DMS 273 treated with DMSO at 0.1 percent for 48 hours (cell line): ENCODE measurements around the gene SLC35C1.

ENCODE experiments used
- DNase-seq: peaks from one replicate; lab custom pipeline; 2025; lab: John Stamatoyannopoulos, UW

SLC35C1 gene

GRCh38 chr11:45846974-45847910 lies 42.3 kb downstream of the SLC35C1 start, which contains the start of gene CRY2:
Gene CRY2, plus strand, starts transcription at chr11:45847475. Its CDS starts 16 bp downstream, at chr11:45847491.
- DNase-seq = peak; percentile 75

- no peak for DNase-seq
Observed at GRCh38 chr11:45847911-45848316, 43.0 kb downstream of the SLC35C1 start.

- no peak for DNase-seq
Observed at GRCh38 chr11:45848654-45849081, 43.7 kb downstream of the SLC35C1 start.

GRCh38 chr11:45850446-45850845 lies 45.5 kb downstream of the SLC35C1 start:
- no peak for DNase-seq

GRCh38 chr11:45851228-45851627 lies 46.3 kb downstream of the SLC35C1 start:
- no peak for DNase-seq

GRCh38 chr11:45852018-45852711 lies 47.2 kb downstream of the SLC35C1 start:
- no peak for DNase-seq

GRCh38 chr11:45852712-45853101 lies 47.8 kb downstream of the SLC35C1 start:
- DNase-seq = no peak

GRCh38 chr11:45853332-45854219 lies 48.6 kb downstream of the SLC35C1 start:
- DNase-seq = no peak

- no peak for DNase-seq
Observed at GRCh38 chr11:45855308-45855707, 50.4 kb downstream of the SLC35C1 start.

- no peak for DNase-seq
Observed at GRCh38 chr11:45856044-45856468, 51.1 kb downstream of the SLC35C1 start.

GRCh38 chr11:45857961-45858474 lies 53.1 kb downstream of the SLC35C1 start:
- DNase-seq = no peak

GRCh38 chr11:45858751-45859398 lies 53.9 kb downstream of the SLC35C1 start:
- no peak for DNase-seq

GRCh38 chr11:45859661-45860140 lies 54.8 kb downstream of the SLC35C1 start:
- peak; percentile 68 for DNase-seq

- DNase-seq = no peak
Observed at GRCh38 chr11:45860348-45860747, 55.4 kb downstream of the SLC35C1 start.

- no peak for DNase-seq
Observed at GRCh38 chr11:45860764-45861510, 56.0 kb downstream of the SLC35C1 start.
